IMR-90 (cell line): ENCODE data around the gene GSTA2. TPM values are rescaled to one million over a fixed set of nuclear protein-coding genes. Genes with fewer than 3 reads are reported as not detected.

Experiments
- ATAC-seq: fragments of 200-7000 bp; cut with Tn5 transposase; 2 replicates; pipeline ENCODE4 v1.9.1; 2020; ENCODE audit warnings: low read depth, mild to moderate bottlenecking, moderate library complexity
- BruUV-seq: library from RNA; stranded (reverse); fragments of 400-500 nt; replicated peaks from 2 replicates; lab custom pipeline; 2021; lab: Mats Ljungman, UMichigan
- CTCF ChIA-PET: fragments of 300-600 bp; formaldehyde crosslinking; extraction: SDS; loops from one replicate; lab custom pipeline; 2021; ENCODE audit warnings: antibody characterized with exemption; lab: Yijun Ruan, JAX
- POLR2A ChIA-PET: fragments of 300-600 bp; sonication (Branson Sonifier 250); formaldehyde crosslinking; loops from one replicate; lab custom pipeline; 2022; ENCODE audit warnings: antibody characterized with exemption; ENCODE audit not compliant: unreplicated experiment; lab: Charles Lee
- DNase-seq: peaks from one replicate; pipeline ENCODE4 v3.0.0; 2013
- H2AFZ ChIP-seq: replicated peaks from 2 replicates; pipeline ENCODE3; 2013; ENCODE audit warnings: low read length, mild to moderate bottlenecking; ENCODE audit not compliant: poor library complexity
- H2AK5ac ChIP-seq: 2 replicates; pipeline ENCODE4 v1.6.1; 2013; ENCODE audit warnings: low read depth, low read length, inconsistent platforms
- H2AK9ac ChIP-seq: replicated peaks from 2 replicates; pipeline ENCODE3; 2013; ENCODE audit warnings: mild to moderate bottlenecking, low read depth, low read length, moderate library complexity; ENCODE audit not compliant: poor library complexity
- H2BK120ac ChIP-seq: 2 replicates; pipeline ENCODE4 v1.6.1; 2013; ENCODE audit warnings: low read depth, low read length, inconsistent platforms
- H2BK15ac ChIP-seq: 3 replicates; pipeline ENCODE4 v1.6.1; 2013; ENCODE audit warnings: low read depth, low read length, inconsistent platforms
- H2BK20ac ChIP-seq: 2 replicates; pipeline ENCODE4 v1.6.1; 2013; ENCODE audit warnings: low read depth, mild to moderate bottlenecking, inconsistent platforms, low read length, moderate library complexity
- H2BK5ac ChIP-seq: 2 replicates; pipeline ENCODE4 v1.6.1; 2013; ENCODE audit warnings: mild to moderate bottlenecking, low read depth, low read length, inconsistent platforms; ENCODE audit not compliant: poor library complexity, severe bottlenecking
- H3K14ac ChIP-seq: replicated peaks from 2 replicates; pipeline ENCODE4 v1.6.1; 2013; ENCODE audit warnings: low read depth, low read length, inconsistent platforms
- H3K18ac ChIP-seq: 2 replicates; pipeline ENCODE4 v1.6.1; 2013; ENCODE audit warnings: low read depth, low read length, control low read depth
- H3K23ac ChIP-seq: 2 replicates; pipeline ENCODE4 v1.6.1; 2013; ENCODE audit warnings: low read depth, low read length, inconsistent platforms
- H3K27ac ChIP-seq: 2 replicates; pipeline ENCODE4 v1.5.1; 2013; ENCODE audit warnings: mild to moderate bottlenecking, control low read depth, low read length; ENCODE audit not compliant: insufficient read depth
- H3K27me3 ChIP-seq: 2 replicates; pipeline ENCODE4 v1.6.1; 2013; ENCODE audit warnings: low read length; ENCODE audit not compliant: control insufficient read depth, insufficient read depth
- H3K36me3 ChIP-seq: 2 replicates; pipeline ENCODE4 v1.6.1; 2013; ENCODE audit warnings: low read length, mixed read lengths; ENCODE audit not compliant: control insufficient read depth, insufficient read depth
- H3K4ac ChIP-seq: 2 replicates; pipeline ENCODE4 v1.6.1; 2013; ENCODE audit warnings: low read depth, low read length, inconsistent platforms
- H3K4me1 ChIP-seq: 2 replicates; pipeline ENCODE4 v1.6.1; 2013; ENCODE audit warnings: low read length, mixed read lengths; ENCODE audit not compliant: control insufficient read depth, insufficient read depth
- H3K4me2 ChIP-seq: 2 replicates; pipeline ENCODE4 v1.6.1; 2013; ENCODE audit warnings: low read depth, mild to moderate bottlenecking, control low read depth, low read length, moderate library complexity
- H3K4me3 ChIP-seq: 2 replicates; pipeline ENCODE4 v1.5.1; 2013; ENCODE audit warnings: low read depth, mild to moderate bottlenecking, control low read depth, low read length, moderate library complexity; ENCODE audit not compliant: insufficient read depth
- H3K56ac ChIP-seq: 2 replicates; pipeline ENCODE4 v1.6.1; 2013; ENCODE audit warnings: low read length, inconsistent platforms; ENCODE audit not compliant: insufficient read depth; ENCODE audit errors: extremely low read depth
- H3K79me1 ChIP-seq, 2 experiments: 2 replicates each; pipeline ENCODE4 v1.6.1; 2013; ENCODE audit warnings: low read length in 2 of 2, inconsistent platforms in 1 of 2, low read depth in 1 of 2
- H3K9ac ChIP-seq: 2 replicates; pipeline ENCODE4 v1.6.1; 2013; ENCODE audit warnings: low read depth, low read length, control low read depth
- H3K9me1 ChIP-seq: 2 replicates; pipeline ENCODE4 v1.6.1; 2013; ENCODE audit warnings: low read length, inconsistent platforms; ENCODE audit not compliant: insufficient read depth
- H3K9me3 ChIP-seq: 2 replicates; pipeline ENCODE4 v1.6.1; 2013; ENCODE audit warnings: low read length; ENCODE audit not compliant: control insufficient read depth, insufficient read depth
- H4K20me1 ChIP-seq: 2 replicates; pipeline ENCODE4 v1.6.1; 2013; ENCODE audit warnings: low read length, inconsistent platforms; ENCODE audit not compliant: insufficient read depth
- H4K5ac ChIP-seq: 2 replicates; pipeline ENCODE4 v1.6.1; 2013; ENCODE audit warnings: mild to moderate bottlenecking, low read depth, low read length, control low read depth
- H4K8ac ChIP-seq, 2 experiments: 2 replicates each; pipeline ENCODE4 v1.6.1; 2013; ENCODE audit warnings: low read depth in 2 of 2, low read length in 2 of 2, control low read depth in 1 of 2, inconsistent platforms in 1 of 2
- H4K91ac ChIP-seq: 2 replicates; pipeline ENCODE4 v1.6.1; 2013; ENCODE audit warnings: low read depth, low read length, inconsistent platforms; ENCODE audit not compliant: insufficient read depth
- BHLHE40 ChIP-seq: fragments of 150-350 bp; IDR thresholded peaks from 2 replicates; pipeline ENCODE4 v1.6.1; 2016; ENCODE audit warnings: mild to moderate bottlenecking, low read depth, low read length
- CEBPB ChIP-seq: IDR thresholded peaks from 2 replicates; pipeline ENCODE4 v1.6.1; 2012; ENCODE audit warnings: low read depth, low read length, improper control_type of control experiment
- MAZ ChIP-seq: IDR thresholded peaks from 2 replicates; pipeline ENCODE4 v1.6.1; 2012; ENCODE audit warnings: low read depth, mild to moderate bottlenecking, low read length, improper control_type of control experiment, moderate library complexity, borderline replicate concordance
- MXI1 ChIP-seq: IDR thresholded peaks from 2 replicates; pipeline ENCODE4 v1.6.1; 2012; ENCODE audit warnings: low read depth, mild to moderate bottlenecking, low read length, moderate library complexity, borderline replicate concordance
- NFE2L2 ChIP-seq: fragments of 150-350 bp; IDR thresholded peaks from 2 replicates; pipeline ENCODE4 v1.6.1; 2016; ENCODE audit warnings: low read depth, mild to moderate bottlenecking, low read length
- POLR2A ChIP-seq: IDR thresholded peaks from 2 replicates; pipeline ENCODE4 v1.6.1; 2012; ENCODE audit warnings: mild to moderate bottlenecking, low read depth, low read length
- RAD21 ChIP-seq: IDR thresholded peaks from 2 replicates; pipeline ENCODE4 v1.6.1; 2012; ENCODE audit warnings: low read length, improper control_type of control experiment
- RCOR1 ChIP-seq: IDR thresholded peaks from 2 replicates; pipeline ENCODE4 v1.6.1; 2012; ENCODE audit warnings: mild to moderate bottlenecking, low read length, improper control_type of control experiment; ENCODE audit not compliant: insufficient replicate concordance
- SMC3 ChIP-seq: fragments of 150-350 bp; IDR thresholded peaks from 2 replicates; pipeline ENCODE4 v1.6.1; 2016; ENCODE audit warnings: low read depth, mild to moderate bottlenecking, antibody characterized with exemption, low read length, moderate library complexity
- WGBS, 2 experiments: methylation state at CpG; one replicate each; pipeline versions ENCODE4 v1.1.5 to v1.1.7; 2013; ENCODE audit warnings: missing lambda C conversion rate in 2 of 2; ENCODE audit not compliant: insufficient read length in 1 of 2; ENCODE audit errors: extremely low coverage in 2 of 2; 5-methylcytosine and 5-hydroxymethylcytosine counted together
- dilution Hi-C: fragments of 300-500 bp; cut with HindIII; formaldehyde crosslinking; loops from one replicate; pipeline ENCODE4 v1.14.3; 2018; ENCODE audit warnings: low sequenced_read_pairs; ENCODE audit not compliant: unreplicated experiment
- in situ Hi-C: fragments of 300-500 bp; cut with MboI; formaldehyde crosslinking; loops from 3 replicates; pipeline ENCODE4 v1.14.3; 2019; ENCODE audit warnings: low sequenced_read_pairs, inconsistent platforms, mixed read lengths
- intact Hi-C: fragments of 100-400 bp; cut with micrococcal nuclease; formaldehyde crosslinking; loops from 2 replicates; pipeline ENCODE4 v1.10.0; 2022
- polyA plus RNA-seq, 3 experiments: library from polyadenylated mRNA; depleted of rRNA; stranded (reverse); fragments of >200 nt; gene quantifications; 2 replicates each; pipeline ENCODE4 v1.2.3, GENCODE V29; 2012; ENCODE audit warnings: low replicate concordance in 1 of 3
- total RNA-seq: library from RNA; depleted of rRNA; stranded (reverse); fragments of >200 nt; gene quantifications from 2 replicates; pipeline ENCODE4 v1.2.3, GENCODE V29; 2012
- TF ChIP-seq, protein P1 (sequence below): fragments of 150-350 bp; IDR thresholded peaks from 2 replicates; pipeline ENCODE4 v1.6.1; 2017; ENCODE audit warnings: mild to moderate bottlenecking, antibody characterized with exemption, low read length, low read depth
- TF ChIP-seq, protein P2 (sequence below): fragments of 150-350 bp; IDR thresholded peaks from 2 replicates; pipeline ENCODE4 v1.6.1; 2016; ENCODE audit warnings: low read depth, mild to moderate bottlenecking, low read length, moderate library complexity, borderline replicate concordance
- TF ChIP-seq, protein P3 (sequence below): conservative IDR thresholded peaks from 2 replicates; pipeline ENCODE4 v1.5.1; 2012; ENCODE audit warnings: mild to moderate bottlenecking, low read depth, low read length, improper control_type of control experiment

The GSTA2 gene
- total and polyA plus RNA-seq, 2 of the 4 experiments (the other 2 are of a cell fraction) = not detected

DNA sequence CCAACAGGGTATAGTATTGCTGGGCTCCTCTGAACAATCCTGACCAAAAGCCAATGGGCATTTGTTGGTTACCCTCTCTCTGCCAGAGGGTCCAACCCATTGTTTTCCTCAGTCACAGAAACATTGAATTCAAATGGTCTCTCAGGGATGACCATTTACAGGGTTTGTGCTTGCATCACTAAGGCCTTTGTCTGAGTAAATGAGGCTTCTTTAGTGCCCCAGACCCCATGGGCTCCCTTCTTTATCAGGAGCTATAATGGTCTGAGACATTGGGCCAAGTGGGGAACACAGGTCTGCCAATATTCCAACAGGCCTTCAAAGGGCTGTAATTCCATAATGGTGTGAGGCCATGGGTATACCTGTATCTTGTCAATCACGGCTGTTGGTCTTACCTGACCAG, 27.1 kb downstream of the GSTA2 start:
- H3K9ac ChIP-seq = no peak overlapping the region
- H2AK9ac ChIP-seq = no peak overlapping the region
- H3K27ac ChIP-seq = no peak overlapping the region
- H2BK120ac ChIP-seq = no peak overlapping the region
- no peaks in the 10 kb centered on the region for H4K20me1 ChIP-seq
- no peak overlapping the region for H2BK20ac ChIP-seq
- WGBS, 2 experiments = no CpG with 5 or more reads among the region's 1 CpG
- no peak overlapping the region for H4K5ac ChIP-seq
- H2AK5ac ChIP-seq = no peak overlapping the region
- no TSS peak for BruUV-seq
- TF ChIP-seq, protein P1, sequence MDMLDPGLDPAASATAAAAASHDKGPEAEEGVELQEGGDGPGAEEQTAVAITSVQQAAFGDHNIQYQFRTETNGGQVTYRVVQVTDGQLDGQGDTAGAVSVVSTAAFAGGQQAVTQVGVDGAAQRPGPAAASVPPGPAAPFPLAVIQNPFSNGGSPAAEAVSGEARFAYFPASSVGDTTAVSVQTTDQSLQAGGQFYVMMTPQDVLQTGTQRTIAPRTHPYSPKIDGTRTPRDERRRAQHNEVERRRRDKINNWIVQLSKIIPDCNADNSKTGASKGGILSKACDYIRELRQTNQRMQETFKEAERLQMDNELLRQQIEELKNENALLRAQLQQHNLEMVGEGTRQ = no peak
- TF ChIP-seq RAD21 = no peak
- TF ChIP-seq, protein P2, sequence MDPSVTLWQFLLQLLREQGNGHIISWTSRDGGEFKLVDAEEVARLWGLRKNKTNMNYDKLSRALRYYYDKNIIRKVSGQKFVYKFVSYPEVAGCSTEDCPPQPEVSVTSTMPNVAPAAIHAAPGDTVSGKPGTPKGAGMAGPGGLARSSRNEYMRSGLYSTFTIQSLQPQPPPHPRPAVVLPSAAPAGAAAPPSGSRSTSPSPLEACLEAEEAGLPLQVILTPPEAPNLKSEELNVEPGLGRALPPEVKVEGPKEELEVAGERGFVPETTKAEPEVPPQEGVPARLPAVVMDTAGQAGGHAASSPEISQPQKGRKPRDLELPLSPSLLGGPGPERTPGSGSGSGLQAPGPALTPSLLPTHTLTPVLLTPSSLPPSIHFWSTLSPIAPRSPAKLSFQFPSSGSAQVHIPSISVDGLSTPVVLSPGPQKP = no peak
- TF ChIP-seq CEBPB = no peak
- TF ChIP-seq SMC3 = no peak
- no peak for TF ChIP-seq MXI1
- no peak for TF ChIP-seq NFE2L2
- no peak for TF ChIP-seq POLR2A
- TF ChIP-seq MAZ = no peak
- TF ChIP-seq, protein P3, sequence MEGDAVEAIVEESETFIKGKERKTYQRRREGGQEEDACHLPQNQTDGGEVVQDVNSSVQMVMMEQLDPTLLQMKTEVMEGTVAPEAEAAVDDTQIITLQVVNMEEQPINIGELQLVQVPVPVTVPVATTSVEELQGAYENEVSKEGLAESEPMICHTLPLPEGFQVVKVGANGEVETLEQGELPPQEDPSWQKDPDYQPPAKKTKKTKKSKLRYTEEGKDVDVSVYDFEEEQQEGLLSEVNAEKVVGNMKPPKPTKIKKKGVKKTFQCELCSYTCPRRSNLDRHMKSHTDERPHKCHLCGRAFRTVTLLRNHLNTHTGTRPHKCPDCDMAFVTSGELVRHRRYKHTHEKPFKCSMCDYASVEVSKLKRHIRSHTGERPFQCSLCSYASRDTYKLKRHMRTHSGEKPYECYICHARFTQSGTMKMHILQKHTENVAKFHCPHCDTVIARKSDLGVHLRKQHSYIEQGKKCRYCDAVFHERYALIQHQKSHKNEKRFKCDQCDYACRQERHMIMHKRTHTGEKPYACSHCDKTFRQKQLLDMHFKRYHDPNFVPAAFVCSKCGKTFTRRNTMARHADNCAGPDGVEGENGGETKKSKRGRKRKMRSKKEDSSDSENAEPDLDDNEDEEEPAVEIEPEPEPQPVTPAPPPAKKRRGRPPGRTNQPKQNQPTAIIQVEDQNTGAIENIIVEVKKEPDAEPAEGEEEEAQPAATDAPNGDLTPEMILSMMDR = no peak
- no peak for TF ChIP-seq RCOR1
- TF ChIP-seq BHLHE40 = no peak
- H3K4ac ChIP-seq = no peak overlapping the region
- no peak overlapping the region for H3K23ac ChIP-seq
- no peak overlapping the region for H3K4me3 ChIP-seq
- no peak overlapping the region for H4K91ac ChIP-seq
- intact Hi-C loops = no loop called here
- dilution Hi-C loops = no loop called here
- H4K8ac ChIP-seq = no peak overlapping the region
- POLR2A ChIA-PET = no interaction called here
- no peaks in the 10 kb centered on the region for H3K4me1 ChIP-seq
- no peak overlapping the region for H3K18ac ChIP-seq
- H3K79me1 ChIP-seq = no peaks in the 10 kb centered on the region
- DNase-seq (no peak), ATAC-seq (no peak)
- CTCF ChIA-PET = interaction anchor here (1.0 kb wide), 1 partner anchor 9 kb away, joined by 3 read pairs; no protein-coding TSS in a partner anchor
- peaks cover 11% of the 10 kb centered on the region for H3K27me3 ChIP-seq
- in situ Hi-C loops = no loop called here
- no peak overlapping the region for H2AFZ ChIP-seq
- no peak overlapping the region for H2BK15ac ChIP-seq
- H3K4me2 ChIP-seq = no peak overlapping the region
- H3K36me3 ChIP-seq = no peaks in the 10 kb centered on the region
- H3K56ac ChIP-seq = no peak overlapping the region
- no peaks in the 10 kb centered on the region; the same call in 1 of the 2 replicates for H3K9me1 ChIP-seq
- peaks cover 12% of the 10 kb centered on the region for H3K9me3 ChIP-seq
- H3K14ac ChIP-seq = no peak overlapping the region
- H2BK5ac ChIP-seq = no peak overlapping the region
